Karpas-422 (cell line): ENCODE data around the gene TBC1D16. TPM values are rescaled to one million over a fixed set of nuclear protein-coding genes. Genes with fewer than 3 reads are reported as not detected.

ENCODE experiments used
- DNase-seq: peaks from one replicate; pipeline ENCODE4 v3.0.0-alpha.2; 2015
- H2AFZ ChIP-seq: fragments of 200-600 bp; sonication (generic); 2 replicates; pipeline ENCODE4 v1.6.1; 2014; ENCODE audit warnings: antibody characterized with exemption, low read length, mixed read lengths
- H3K27ac ChIP-seq: fragments of 200-600 bp; sonication (generic); 2 replicates; pipeline ENCODE4 v1.5.1; 2014; ENCODE audit warnings: mild to moderate bottlenecking, low read length, moderate library complexity
- H3K27me3 ChIP-seq: fragments of 200-600 bp; sonication (generic); 2 replicates; pipeline ENCODE4 v1.6.1; 2014; ENCODE audit warnings: low read length, mixed read lengths
- H3K36me3 ChIP-seq: fragments of 200-600 bp; sonication (generic); 2 replicates; pipeline ENCODE4 v1.6.1; 2014; ENCODE audit warnings: low read length, mixed read lengths; ENCODE audit not compliant: insufficient read depth
- H3K4me1 ChIP-seq: fragments of 200-600 bp; sonication (generic); 2 replicates; pipeline ENCODE4 v1.6.1; 2014; ENCODE audit warnings: mild to moderate bottlenecking, low read length, mixed read lengths
- H3K4me2 ChIP-seq: fragments of 200-600 bp; sonication (generic); 2 replicates; pipeline ENCODE4 v1.6.1; 2014; ENCODE audit warnings: low read length, low read depth, mild to moderate bottlenecking; ENCODE audit not compliant: poor library complexity, severe bottlenecking
- H3K4me3 ChIP-seq: fragments of 200-600 bp; sonication (generic); 2 replicates; pipeline ENCODE4 v1.5.1; 2014; ENCODE audit warnings: mild to moderate bottlenecking, antibody characterized with exemption, low read length, mixed read lengths
- H3K79me2 ChIP-seq: fragments of 200-600 bp; sonication (generic); 2 replicates; pipeline ENCODE4 v1.6.1; 2014; ENCODE audit warnings: mild to moderate bottlenecking, low read length, mixed read lengths
- H3K9ac ChIP-seq: fragments of 200-600 bp; sonication (generic); 2 replicates; pipeline ENCODE4 v1.6.0; 2014; ENCODE audit warnings: low read length
- H3K9me2 ChIP-seq: fragments of 200-600 bp; sonication (generic), shearing (Covaris generic); replicated peaks from 2 replicates; pipeline ENCODE4 v1.6.0; 2014; ENCODE audit warnings: mild to moderate bottlenecking, low read length, moderate library complexity; ENCODE audit not compliant: insufficient read depth
- H3K9me3 ChIP-seq: fragments of 300-700, 200-600 bp; sonication (generic); 2 replicates; pipeline ENCODE4 v1.6.1; 2014; ENCODE audit warnings: low read length, mixed read lengths
- H4K20me1 ChIP-seq: fragments of 200-600 bp; sonication (generic); 2 replicates; pipeline ENCODE4 v1.6.1; 2014; ENCODE audit warnings: mild to moderate bottlenecking, antibody characterized with exemption, low read length, low read depth; ENCODE audit not compliant: insufficient read depth
- total RNA-seq: library from RNA; depleted of rRNA; stranded (reverse); fragments of >200 nt; shearing (Covaris generic); gene quantifications from 2 replicates; pipeline ENCODE4 v1.2.3, GENCODE V29; 2014; ENCODE audit warnings: low replicate concordance

Gene TBC1D16
- total RNA-seq, 1 experiment from 2014 or later: 0.22 TPM

- Histone ChIP-seq H4K20me1 (no peaks in the 10 kb centered on the region), H3K27me3 (no peaks in the 10 kb centered on the region), H3K9ac (no peak overlapping the region), H2AFZ (no peak overlapping the region), H3K27ac (no peak overlapping the region), H3K4me1 (no peaks in the 10 kb centered on the region), H3K79me2 (no peaks in the 10 kb centered on the region), H3K4me3 (no peak overlapping the region), H3K9me2 (no peaks in the 10 kb centered on the region), H3K36me3 (no peaks in the 10 kb centered on the region), H3K4me2 (no peak overlapping the region), H3K9me3 (no peaks in the 10 kb centered on the region)
- no peak for DNase-seq
Measured at GRCh38 chr17:80061421-80061820, 25.7 kb upstream of the TBC1D16 start.

- H3K4me1 ChIP-seq: no peaks in the 10 kb centered on the region
- H3K9me2 ChIP-seq: no peaks in the 10 kb centered on the region
- no peaks in the 10 kb centered on the region for H3K27me3 ChIP-seq
- H4K20me1 ChIP-seq: no peaks in the 10 kb centered on the region
- H3K27ac ChIP-seq: no peak overlapping the region
- H3K9me3 ChIP-seq: no peaks in the 10 kb centered on the region
- no peaks in the 10 kb centered on the region for H3K79me2 ChIP-seq
- no peak for DNase-seq
- H3K36me3 ChIP-seq: no peaks in the 10 kb centered on the region
- no peak overlapping the region for H3K4me3 ChIP-seq
- H3K4me2 ChIP-seq: no peak overlapping the region
- H2AFZ ChIP-seq: no peak overlapping the region
- no peak overlapping the region for H3K9ac ChIP-seq
Measured at GRCh38 chr17:80060644-80061043, 25.0 kb upstream of the TBC1D16 start.

- no peak overlapping the region for H3K4me2 ChIP-seq
- no peaks in the 10 kb centered on the region for H3K9me2 ChIP-seq
- no peaks in the 10 kb centered on the region for H3K36me3 ChIP-seq
- no peak overlapping the region for H3K9ac ChIP-seq
- H4K20me1 ChIP-seq: no peaks in the 10 kb centered on the region
- H2AFZ ChIP-seq: no peak overlapping the region
- no peaks in the 10 kb centered on the region for H3K27me3 ChIP-seq
- no peak overlapping the region for H3K4me3 ChIP-seq
- H3K27ac ChIP-seq: no peak overlapping the region
- H3K4me1 ChIP-seq: no peaks in the 10 kb centered on the region
- H3K9me3 ChIP-seq: no peaks in the 10 kb centered on the region
- no peak for DNase-seq
- H3K79me2 ChIP-seq: no peaks in the 10 kb centered on the region
Measured at GRCh38 chr17:80058311-80058955, 22.8 kb upstream of the TBC1D16 start.

DNA sequence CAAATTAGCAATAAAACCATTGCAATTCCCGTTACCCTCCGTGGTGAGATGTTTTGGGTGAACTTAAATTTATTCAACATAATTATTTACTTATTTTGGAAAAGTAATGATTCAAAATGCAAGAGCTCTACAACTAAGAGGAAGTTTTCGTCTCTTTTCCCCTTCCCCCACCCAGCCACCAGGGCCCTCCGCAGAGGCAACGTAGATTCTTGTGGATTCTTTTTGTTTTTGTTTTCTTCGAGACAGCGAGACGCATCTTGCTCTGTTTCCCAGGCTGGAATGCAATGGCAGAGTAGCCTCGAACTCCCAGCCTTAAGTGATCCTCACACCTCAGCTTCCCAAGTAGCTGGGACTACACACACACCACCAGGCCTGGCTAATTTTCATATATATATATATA lies 19.9 kb upstream of the TBC1D16 start:
- Histone ChIP-seq H3K9me3 (no peaks in the 10 kb centered on the region), H3K79me2 (no peaks in the 10 kb centered on the region), H3K9ac (no peak overlapping the region), H3K27me3 (no peaks in the 10 kb centered on the region), H3K4me1 (no peaks in the 10 kb centered on the region), H3K9me2 (no peaks in the 10 kb centered on the region), H3K27ac (no peak overlapping the region), H3K36me3 (no peaks in the 10 kb centered on the region), H3K4me3 (no peak overlapping the region), H3K4me2 (no peak overlapping the region), H2AFZ (no peak overlapping the region), H4K20me1 (no peaks in the 10 kb centered on the region)
- DNase-seq: no peak

- Histone ChIP-seq H3K36me3 (no peaks in the 10 kb centered on the region), H3K27ac (no peak overlapping the region), H3K4me2 (no peak overlapping the region), H3K9ac (no peak overlapping the region), H3K4me3 (no peak overlapping the region), H3K79me2 (no peaks in the 10 kb centered on the region), H3K9me3 (no peaks in the 10 kb centered on the region), H3K9me2 (no peaks in the 10 kb centered on the region), H3K4me1 (no peaks in the 10 kb centered on the region), H2AFZ (no peak overlapping the region), H4K20me1 (no peaks in the 10 kb centered on the region), H3K27me3 (no peaks in the 10 kb centered on the region)
- DNase-seq: no peak
Measured at GRCh38 chr17:80053102-80053501, 17.4 kb upstream of the TBC1D16 start.

DNA sequence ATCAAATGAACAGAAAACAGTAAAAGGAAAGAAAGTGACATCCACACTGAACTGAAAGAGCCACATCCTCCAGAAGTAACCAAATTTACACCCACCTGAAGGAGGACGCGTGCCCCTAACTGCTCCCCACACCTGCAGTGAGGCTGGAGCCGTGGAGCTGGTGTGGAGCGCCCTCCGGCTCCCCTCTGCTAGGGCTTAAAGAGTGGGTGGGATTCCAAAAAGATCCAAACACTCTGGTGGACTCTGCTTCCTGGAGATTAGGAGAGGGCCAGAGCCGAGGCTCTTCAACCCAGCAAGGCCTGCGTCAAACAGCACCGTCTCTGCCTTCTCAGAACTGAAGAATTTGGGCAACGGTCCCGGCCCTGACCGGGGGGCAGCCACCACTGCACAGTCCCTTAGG lies 16.0 kb upstream of the TBC1D16 start:
- Histone ChIP-seq H3K79me2 (no peaks in the 10 kb centered on the region), H2AFZ (no peak overlapping the region), H3K9ac (no peak overlapping the region), H3K27ac (no peak overlapping the region), H3K27me3 (no peaks in the 10 kb centered on the region), H3K4me2 (no peak overlapping the region), H3K9me3 (no peaks in the 10 kb centered on the region), H3K36me3 (no peaks in the 10 kb centered on the region), H3K4me3 (no peak overlapping the region), H4K20me1 (no peaks in the 10 kb centered on the region), H3K9me2 (no peaks in the 10 kb centered on the region), H3K4me1 (no peaks in the 10 kb centered on the region)
- DNase-seq: no peak

DNA sequence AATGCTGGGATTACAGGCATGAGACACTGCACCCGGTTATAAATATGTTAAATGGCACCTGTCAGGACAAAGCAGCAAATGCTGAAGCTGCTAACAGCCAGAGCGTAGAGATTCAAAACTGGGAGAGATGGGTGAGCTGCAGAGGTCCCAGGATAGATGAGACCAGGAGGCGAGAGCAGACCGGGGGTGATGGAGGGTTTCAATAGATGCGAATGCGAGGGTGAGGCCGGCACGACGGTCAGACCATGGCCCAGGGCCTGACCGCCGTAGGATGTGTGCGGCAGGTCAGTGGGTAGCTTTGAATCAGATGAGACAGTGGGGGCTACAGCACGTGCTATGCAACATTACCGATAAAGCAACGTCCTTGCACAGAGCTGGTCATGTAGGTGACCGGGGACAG lies 15.0 kb upstream of the TBC1D16 start:
- Histone ChIP-seq H3K4me1 (no peaks in the 10 kb centered on the region), H3K9ac (no peak overlapping the region), H2AFZ (no peak overlapping the region), H3K27ac (no peak overlapping the region), H3K4me3 (no peak overlapping the region), H3K36me3 (no peaks in the 10 kb centered on the region), H4K20me1 (no peaks in the 10 kb centered on the region), H3K9me3 (no peaks in the 10 kb centered on the region), H3K79me2 (no peaks in the 10 kb centered on the region), H3K4me2 (no peak overlapping the region), H3K27me3 (no peaks in the 10 kb centered on the region), H3K9me2 (no peaks in the 10 kb centered on the region)
- no peak for DNase-seq

GRCh38 chr17:80049986-80050385 lies 14.3 kb upstream of the TBC1D16 start:
- no peak for DNase-seq
- Histone ChIP-seq H3K4me3 (no peak overlapping the region), H4K20me1 (no peaks in the 10 kb centered on the region), H3K27ac (no peak overlapping the region), H3K36me3 (no peaks in the 10 kb centered on the region), H2AFZ (no peak overlapping the region), H3K27me3 (no peaks in the 10 kb centered on the region), H3K4me2 (no peak overlapping the region), H3K9ac (no peak overlapping the region), H3K9me3 (no peaks in the 10 kb centered on the region), H3K4me1 (no peaks in the 10 kb centered on the region), H3K9me2 (no peaks in the 10 kb centered on the region), H3K79me2 (no peaks in the 10 kb centered on the region)

- no peak overlapping the region for H3K27ac ChIP-seq
- H3K79me2 ChIP-seq: no peaks in the 10 kb centered on the region
- DNase-seq: no peak
- no peaks in the 10 kb centered on the region for H3K36me3 ChIP-seq
- H3K4me2 ChIP-seq: no peak overlapping the region
- H3K9me3 ChIP-seq: no peaks in the 10 kb centered on the region
- no peak overlapping the region for H3K4me3 ChIP-seq
- no peaks in the 10 kb centered on the region for H4K20me1 ChIP-seq
- no peaks in the 10 kb centered on the region for H3K9me2 ChIP-seq
- H3K4me1 ChIP-seq: no peaks in the 10 kb centered on the region
- H3K27me3 ChIP-seq: no peaks in the 10 kb centered on the region
- no peak overlapping the region for H2AFZ ChIP-seq
- no peak overlapping the region for H3K9ac ChIP-seq
Measured at GRCh38 chr17:80047176-80047575, 11.5 kb upstream of the TBC1D16 start.
